ENCODE data around the gene NR3C1.

GRCh38 chr5:143352691-143353090 lies 50.8 kb downstream of the NR3C1 start:
- no peak for TF ChIP-seq CTCF (conservative IDR thresholded peaks at IDR 0.05 in 1 of 2, IDR thresholded peaks at IDR 0.05 in 1 of 2; ENCODE audit: extremely low read depth in 1 of 2, insufficient read depth in 1 of 2, low read depth in 1 of 2, low read length in 2 of 2)
- no peak for TF ChIP-seq EZH2 (IDR thresholded peaks at IDR 0.05; ENCODE audit: borderline replicate concordance, low read length)
